ENCODE results near the gene SHCBP1L. TPM values are rescaled to one million over a fixed set of nuclear protein-coding genes. Genes with fewer than 3 reads are reported as not detected.

The SHCBP1L gene
- total and polyA plus RNA-seq, 2 donors (not counting 1 experiment from before 2014, with no cell fraction given): not detected

DNA sequence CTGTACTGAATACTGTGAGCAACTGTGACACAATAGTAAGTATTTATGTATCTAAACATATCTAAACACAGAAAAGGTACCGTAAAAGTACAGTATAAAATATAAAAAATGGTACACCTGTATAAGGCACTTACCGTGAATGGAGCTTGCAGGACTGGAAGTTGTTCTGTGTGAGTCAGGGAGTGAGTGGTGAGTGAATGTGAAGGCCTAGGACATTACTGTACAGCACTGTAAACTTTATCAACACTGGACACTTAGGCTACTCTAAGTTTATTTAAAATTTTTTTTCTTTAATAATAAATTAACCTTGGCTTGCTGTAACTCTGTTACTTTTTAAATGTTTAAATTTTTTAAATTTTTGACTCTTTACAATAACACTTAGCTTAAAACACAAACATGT, 24.5 kb upstream of the SHCBP1L start:
- WGBS (ENCODE audit: insufficient coverage): no CpG with 5 or more reads among the region's 2 CpGs
- ChIA-PET CTCF (interaction anchor here (1.1 kb wide), 1 partner anchor 15 kb away, joined by 3 read pairs; no protein-coding TSS in a partner anchor), POLR2A (no interaction called here)
- Histone ChIP-seq H4K20me1 (ENCODE audit: control insufficient read depth, insufficient read depth, low read length, poor library complexity, severe bottlenecking) (no peaks in the 10 kb centered on the region), H3K27ac (ENCODE audit: low read length in 2 of 2) (no peak overlapping the region), H3K36me3 (replicated peaks in 1 of 2; ENCODE audit: control extremely low read depth in 1 of 2, control insufficient read depth in 1 of 2, extremely low read depth in 1 of 2, insufficient read depth in 2 of 2, low read length in 1 of 2) (no peaks in the 10 kb centered on the region), H3K27me3 (replicated peaks in 1 of 4; ENCODE audit: control extremely low read depth in 1 of 4, control insufficient read depth in 3 of 4, insufficient read depth in 4 of 4, low read length in 3 of 4) (no peaks in the 10 kb centered on the region), H3K4me2 (replicated peaks; ENCODE audit: low read depth, low read length, poor library complexity, severe bottlenecking) (no peak overlapping the region), H3K4me3 (ENCODE audit: control extremely low read depth in 1 of 5, extremely low read depth in 1 of 5, insufficient read depth in 1 of 5, low read depth in 2 of 5, low read length in 4 of 5) (no peak overlapping the region), H3K9me3 (ENCODE audit: control extremely low read depth in 1 of 3, control insufficient read depth in 2 of 3, insufficient read depth in 1 of 3, low read length in 2 of 3) (peaks cover 0 to 2% (median 0%) of the 10 kb centered on the region in 3 donors), H3K9ac (ENCODE audit: low read length) (no peak overlapping the region), H3K79me2 (ENCODE audit: control insufficient read depth, insufficient read depth, low read length) (no peaks in the 10 kb centered on the region), H2AFZ (ENCODE audit: insufficient read depth, low read depth, low read length, poor library complexity, severe bottlenecking) (no peak overlapping the region), H3K4me1 (ENCODE audit: control insufficient read depth in 2 of 2, insufficient read depth in 2 of 2, low read length in 2 of 2) (no peaks in the 10 kb centered on the region)
- no peak overlapping the region for H3K27ac Mint-ChIP-seq
- no peaks in the 10 kb centered on the region for H3K4me1 Mint-ChIP-seq
- DNase-seq (no peak), ATAC-seq (ENCODE audit: low read depth) (no peak)
- H3K4me3 Mint-ChIP-seq: no peak overlapping the region
- intact Hi-C loops (cut with micrococcal nuclease): no loop called here
- H3K27me3 Mint-ChIP-seq: no peaks in the 10 kb centered on the region
- no peaks in the 10 kb centered on the region for H3K9me3 Mint-ChIP-seq (ENCODE audit: insufficient read depth)
- no peak for TF ChIP-seq EZH2 (IDR thresholded peaks at IDR 0.05; ENCODE audit: borderline replicate concordance, insufficient read depth, low read depth, low read length, poor library complexity, severe bottlenecking)
- TF ChIP-seq, protein P1, sequence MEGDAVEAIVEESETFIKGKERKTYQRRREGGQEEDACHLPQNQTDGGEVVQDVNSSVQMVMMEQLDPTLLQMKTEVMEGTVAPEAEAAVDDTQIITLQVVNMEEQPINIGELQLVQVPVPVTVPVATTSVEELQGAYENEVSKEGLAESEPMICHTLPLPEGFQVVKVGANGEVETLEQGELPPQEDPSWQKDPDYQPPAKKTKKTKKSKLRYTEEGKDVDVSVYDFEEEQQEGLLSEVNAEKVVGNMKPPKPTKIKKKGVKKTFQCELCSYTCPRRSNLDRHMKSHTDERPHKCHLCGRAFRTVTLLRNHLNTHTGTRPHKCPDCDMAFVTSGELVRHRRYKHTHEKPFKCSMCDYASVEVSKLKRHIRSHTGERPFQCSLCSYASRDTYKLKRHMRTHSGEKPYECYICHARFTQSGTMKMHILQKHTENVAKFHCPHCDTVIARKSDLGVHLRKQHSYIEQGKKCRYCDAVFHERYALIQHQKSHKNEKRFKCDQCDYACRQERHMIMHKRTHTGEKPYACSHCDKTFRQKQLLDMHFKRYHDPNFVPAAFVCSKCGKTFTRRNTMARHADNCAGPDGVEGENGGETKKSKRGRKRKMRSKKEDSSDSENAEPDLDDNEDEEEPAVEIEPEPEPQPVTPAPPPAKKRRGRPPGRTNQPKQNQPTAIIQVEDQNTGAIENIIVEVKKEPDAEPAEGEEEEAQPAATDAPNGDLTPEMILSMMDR (IDR thresholded peaks at IDR 0.05): no peak

- no peaks in the 10 kb centered on the region for H3K79me2 ChIP-seq (ENCODE audit: control insufficient read depth, insufficient read depth, low read length)
- Mint-ChIP-seq H3K27ac (no peak overlapping the region), H3K4me1 (no peaks in the 10 kb centered on the region), H3K9me3 (ENCODE audit: insufficient read depth) (no peaks in the 10 kb centered on the region), H3K4me3 (no peak overlapping the region), H3K27me3 (peaks cover 4% of the 10 kb centered on the region)
- H3K4me3 ChIP-seq (ENCODE audit: control extremely low read depth in 1 of 5, extremely low read depth in 1 of 5, insufficient read depth in 1 of 5, low read depth in 2 of 5, low read length in 4 of 5): no peak overlapping the region
- no peak overlapping the region for H3K9ac ChIP-seq (ENCODE audit: low read length)
- no peaks in the 10 kb centered on the region for H3K4me1 ChIP-seq (ENCODE audit: control insufficient read depth in 2 of 2, insufficient read depth in 2 of 2, low read length in 2 of 2)
- no peak for ATAC-seq (ENCODE audit: low read depth)
- ChIA-PET POLR2A (no interaction called here), CTCF (interaction anchor here (0.8 to 1.6 kb wide), 2 partner anchors 10 to 12 kb away, joined by 3 read pairs; no protein-coding TSS in a partner anchor)
- H3K27ac ChIP-seq (ENCODE audit: low read length in 2 of 2): no peak overlapping the region
- H4K20me1 ChIP-seq (ENCODE audit: control insufficient read depth, insufficient read depth, low read length, poor library complexity, severe bottlenecking): no peaks in the 10 kb centered on the region
- 93% methylated on average over 2 of the region's 2 CpGs for WGBS (ENCODE audit: insufficient coverage)
- TF ChIP-seq, protein P1 (IDR thresholded peaks at IDR 0.05): no peak
- TF ChIP-seq EZH2 (IDR thresholded peaks at IDR 0.05; ENCODE audit: borderline replicate concordance, insufficient read depth, low read depth, low read length, poor library complexity, severe bottlenecking): no peak
- H3K27me3 ChIP-seq (replicated peaks in 1 of 4; ENCODE audit: control extremely low read depth in 1 of 4, control insufficient read depth in 3 of 4, insufficient read depth in 4 of 4, low read length in 3 of 4): peaks cover 0 to 2% (median 0%) of the 10 kb centered on the region in 4 experiments
- H3K36me3 ChIP-seq (replicated peaks in 1 of 2; ENCODE audit: control extremely low read depth in 1 of 2, control insufficient read depth in 1 of 2, extremely low read depth in 1 of 2, insufficient read depth in 2 of 2, low read length in 1 of 2): no peaks in the 10 kb centered on the region
- H2AFZ ChIP-seq (ENCODE audit: insufficient read depth, low read depth, low read length, poor library complexity, severe bottlenecking): no peak overlapping the region
- no peaks in the 10 kb centered on the region for H3K9me3 ChIP-seq (ENCODE audit: control extremely low read depth in 1 of 3, control insufficient read depth in 2 of 3, insufficient read depth in 1 of 3, low read length in 2 of 3)
- H3K4me2 ChIP-seq (replicated peaks; ENCODE audit: low read depth, low read length, poor library complexity, severe bottlenecking): no peak overlapping the region
- DNase-seq: no peak
- intact Hi-C loops (cut with micrococcal nuclease): no loop called here
Measured at GRCh38 chr1:182974506-182975191, 21.7 kb upstream of the SHCBP1L start.

Measured in B cell (primary cell).